ENCODE results near the gene AFTPH. TPM values are rescaled to one million over a fixed set of nuclear protein-coding genes. Genes with fewer than 3 reads are reported as not detected.

The AFTPH gene
- total and polyA plus RNA-seq, 4 donors = 27.0 to 78.1 (median 35.0) TPM

- Histone ChIP-seq H3K27me3 (ENCODE audit: control insufficient read depth in 3 of 3, insufficient read depth in 3 of 3, low read length in 2 of 3) (no peaks in the 10 kb centered on the region), H3K27ac (ENCODE audit: low read depth in 1 of 2, low read length in 1 of 2) (no peak overlapping the region), H3K9ac (ENCODE audit: insufficient read depth in 1 of 2, low read length in 2 of 2) (no peak overlapping the region), H3K4me1 (ENCODE audit: control insufficient read depth in 5 of 5, insufficient read depth in 5 of 5, low read length in 5 of 5) (no peaks in the 10 kb centered on the region), H3K36me3 (ENCODE audit: control insufficient read depth in 4 of 4, insufficient read depth in 4 of 4, low read length in 4 of 4) (peaks cover under 1 to 12% (median 6%) of the 10 kb centered on the region in 4 donors), H3K9me3 (ENCODE audit: control insufficient read depth in 4 of 4, insufficient read depth in 3 of 4, low read length in 3 of 4) (no peaks in the 10 kb centered on the region), H3K4me3 (no peak overlapping the region)
- DNase-seq (no peak), ATAC-seq (ENCODE audit: insufficient read depth, low FRiP score) (no peak)
- TF ChIP-seq CTCF (IDR thresholded peaks at IDR 0.05; ENCODE audit: control extremely low read depth, extremely low read depth) = no peak
- WGBS, 2 donors = 92 to 95% methylated on average over 7 of the region's 7 CpGs
Measured at GRCh38 chr2:64568836-64569235, 44.7 kb downstream of the AFTPH start.

- no peak overlapping the region for H3K27ac ChIP-seq (ENCODE audit: low read depth in 1 of 2, low read length in 1 of 2)
- DNase-seq = no peak
- no peak for TF ChIP-seq CTCF (IDR thresholded peaks at IDR 0.05; ENCODE audit: control extremely low read depth, extremely low read depth)
- H3K9me3 ChIP-seq (ENCODE audit: control insufficient read depth in 4 of 4, insufficient read depth in 3 of 4, low read length in 3 of 4) = no peaks in the 10 kb centered on the region
- no peak for ATAC-seq (ENCODE audit: insufficient read depth, low FRiP score)
- H3K4me1 ChIP-seq (ENCODE audit: control insufficient read depth in 5 of 5, insufficient read depth in 5 of 5, low read length in 5 of 5) = no peaks in the 10 kb centered on the region
- H3K9ac ChIP-seq (ENCODE audit: insufficient read depth in 1 of 2, low read length in 2 of 2) = no peak overlapping the region
- H3K4me3 ChIP-seq = no peak overlapping the region
- 92 to 97% methylated on average over 1 of the region's 1 CpG for WGBS, 2 donors
- peaks cover 4 to 18% (median 15%) of the 10 kb centered on the region in 4 donors for H3K36me3 ChIP-seq (ENCODE audit: control insufficient read depth in 4 of 4, insufficient read depth in 4 of 4, low read length in 4 of 4)
- H3K27me3 ChIP-seq (ENCODE audit: control insufficient read depth in 3 of 3, insufficient read depth in 3 of 3, low read length in 2 of 3) = no peaks in the 10 kb centered on the region
Measured at GRCh38 chr2:64574871-64575270, 50.7 kb downstream of the AFTPH start.

GRCh38 chr2:64581018-64581417 lies 56.9 kb downstream of the AFTPH start:
- no peaks in the 10 kb centered on the region for H3K27me3 ChIP-seq (ENCODE audit: control insufficient read depth in 3 of 3, insufficient read depth in 3 of 3, low read length in 2 of 3)
- H3K9me3 ChIP-seq (ENCODE audit: control insufficient read depth in 4 of 4, insufficient read depth in 3 of 4, low read length in 3 of 4) = no peaks in the 10 kb centered on the region
- no peak for ATAC-seq (ENCODE audit: insufficient read depth, low FRiP score)
- no peak for DNase-seq
- no peak for TF ChIP-seq CTCF (IDR thresholded peaks at IDR 0.05; ENCODE audit: control extremely low read depth, extremely low read depth)
- H3K9ac ChIP-seq (ENCODE audit: insufficient read depth in 1 of 2, low read length in 2 of 2) = no peak overlapping the region
- H3K27ac ChIP-seq (ENCODE audit: low read depth in 1 of 2, low read length in 1 of 2) = no peak overlapping the region
- peaks cover 0 to 17% (median 6%) of the 10 kb centered on the region in 4 donors for H3K36me3 ChIP-seq (ENCODE audit: control insufficient read depth in 4 of 4, insufficient read depth in 4 of 4, low read length in 4 of 4)
- peaks cover 0 to 9% (median 0%) of the 10 kb centered on the region in 5 donors for H3K4me1 ChIP-seq (ENCODE audit: control insufficient read depth in 5 of 5, insufficient read depth in 5 of 5, low read length in 5 of 5)
- 83 to 91% methylated on average over 2 of the region's 2 CpGs for WGBS, 2 donors
- no peak overlapping the region for H3K4me3 ChIP-seq
